IMR-90 (cell line): ENCODE results near the gene PLEKHA8. TPM values are rescaled to one million over a fixed set of nuclear protein-coding genes. Genes with fewer than 3 reads are reported as not detected.

Source experiments
- ATAC-seq: fragments of 200-7000 bp; cut with Tn5 transposase; 2 replicates; pipeline ENCODE4 v1.9.1; 2020; ENCODE audit warnings: low read depth, mild to moderate bottlenecking, moderate library complexity
- BruUV-seq: library from RNA; stranded (reverse); fragments of 400-500 nt; replicated peaks from 2 replicates; lab custom pipeline; 2021; lab: Mats Ljungman, UMichigan
- CTCF ChIA-PET: fragments of 300-600 bp; formaldehyde crosslinking; extraction: SDS; loops from one replicate; lab custom pipeline; 2021; ENCODE audit warnings: antibody characterized with exemption; lab: Yijun Ruan, JAX
- POLR2A ChIA-PET: fragments of 300-600 bp; sonication (Branson Sonifier 250); formaldehyde crosslinking; loops from one replicate; lab custom pipeline; 2022; ENCODE audit warnings: antibody characterized with exemption; ENCODE audit not compliant: unreplicated experiment; lab: Charles Lee
- DNase-seq: peaks from one replicate; pipeline ENCODE4 v3.0.0; 2013
- H2AFZ ChIP-seq: replicated peaks from 2 replicates; pipeline ENCODE3; 2013; ENCODE audit warnings: low read length, mild to moderate bottlenecking; ENCODE audit not compliant: poor library complexity
- H2AK5ac ChIP-seq: 2 replicates; pipeline ENCODE4 v1.6.1; 2013; ENCODE audit warnings: low read depth, low read length, inconsistent platforms
- H2AK9ac ChIP-seq: replicated peaks from 2 replicates; pipeline ENCODE3; 2013; ENCODE audit warnings: mild to moderate bottlenecking, low read depth, low read length, moderate library complexity; ENCODE audit not compliant: poor library complexity
- H2BK120ac ChIP-seq: 2 replicates; pipeline ENCODE4 v1.6.1; 2013; ENCODE audit warnings: low read depth, low read length, inconsistent platforms
- H2BK15ac ChIP-seq: 3 replicates; pipeline ENCODE4 v1.6.1; 2013; ENCODE audit warnings: low read depth, low read length, inconsistent platforms
- H2BK20ac ChIP-seq: 2 replicates; pipeline ENCODE4 v1.6.1; 2013; ENCODE audit warnings: low read depth, mild to moderate bottlenecking, inconsistent platforms, low read length, moderate library complexity
- H2BK5ac ChIP-seq: 2 replicates; pipeline ENCODE4 v1.6.1; 2013; ENCODE audit warnings: mild to moderate bottlenecking, low read depth, low read length, inconsistent platforms; ENCODE audit not compliant: poor library complexity, severe bottlenecking
- H3K14ac ChIP-seq: replicated peaks from 2 replicates; pipeline ENCODE4 v1.6.1; 2013; ENCODE audit warnings: low read depth, low read length, inconsistent platforms
- H3K18ac ChIP-seq: 2 replicates; pipeline ENCODE4 v1.6.1; 2013; ENCODE audit warnings: low read depth, low read length, control low read depth
- H3K23ac ChIP-seq: 2 replicates; pipeline ENCODE4 v1.6.1; 2013; ENCODE audit warnings: low read depth, low read length, inconsistent platforms
- H3K27ac ChIP-seq: 2 replicates; pipeline ENCODE4 v1.5.1; 2013; ENCODE audit warnings: mild to moderate bottlenecking, control low read depth, low read length; ENCODE audit not compliant: insufficient read depth
- H3K27me3 ChIP-seq: 2 replicates; pipeline ENCODE4 v1.6.1; 2013; ENCODE audit warnings: low read length; ENCODE audit not compliant: control insufficient read depth, insufficient read depth
- H3K36me3 ChIP-seq: 2 replicates; pipeline ENCODE4 v1.6.1; 2013; ENCODE audit warnings: low read length, mixed read lengths; ENCODE audit not compliant: control insufficient read depth, insufficient read depth
- H3K4ac ChIP-seq: 2 replicates; pipeline ENCODE4 v1.6.1; 2013; ENCODE audit warnings: low read depth, low read length, inconsistent platforms
- H3K4me1 ChIP-seq: 2 replicates; pipeline ENCODE4 v1.6.1; 2013; ENCODE audit warnings: low read length, mixed read lengths; ENCODE audit not compliant: control insufficient read depth, insufficient read depth
- H3K4me2 ChIP-seq: 2 replicates; pipeline ENCODE4 v1.6.1; 2013; ENCODE audit warnings: low read depth, mild to moderate bottlenecking, control low read depth, low read length, moderate library complexity
- H3K4me3 ChIP-seq: 2 replicates; pipeline ENCODE4 v1.5.1; 2013; ENCODE audit warnings: low read depth, mild to moderate bottlenecking, control low read depth, low read length, moderate library complexity; ENCODE audit not compliant: insufficient read depth
- H3K56ac ChIP-seq: 2 replicates; pipeline ENCODE4 v1.6.1; 2013; ENCODE audit warnings: low read length, inconsistent platforms; ENCODE audit not compliant: insufficient read depth; ENCODE audit errors: extremely low read depth
- H3K79me1 ChIP-seq, 2 experiments: 2 replicates each; pipeline ENCODE4 v1.6.1; 2013; ENCODE audit warnings: low read length in 2 of 2, inconsistent platforms in 1 of 2, low read depth in 1 of 2
- H3K9ac ChIP-seq: 2 replicates; pipeline ENCODE4 v1.6.1; 2013; ENCODE audit warnings: low read depth, low read length, control low read depth
- H3K9me1 ChIP-seq: 2 replicates; pipeline ENCODE4 v1.6.1; 2013; ENCODE audit warnings: low read length, inconsistent platforms; ENCODE audit not compliant: insufficient read depth
- H3K9me3 ChIP-seq: 2 replicates; pipeline ENCODE4 v1.6.1; 2013; ENCODE audit warnings: low read length; ENCODE audit not compliant: control insufficient read depth, insufficient read depth
- H4K20me1 ChIP-seq: 2 replicates; pipeline ENCODE4 v1.6.1; 2013; ENCODE audit warnings: low read length, inconsistent platforms; ENCODE audit not compliant: insufficient read depth
- H4K5ac ChIP-seq: 2 replicates; pipeline ENCODE4 v1.6.1; 2013; ENCODE audit warnings: mild to moderate bottlenecking, low read depth, low read length, control low read depth
- H4K8ac ChIP-seq, 2 experiments: 2 replicates each; pipeline ENCODE4 v1.6.1; 2013; ENCODE audit warnings: low read depth in 2 of 2, low read length in 2 of 2, control low read depth in 1 of 2, inconsistent platforms in 1 of 2
- H4K91ac ChIP-seq: 2 replicates; pipeline ENCODE4 v1.6.1; 2013; ENCODE audit warnings: low read depth, low read length, inconsistent platforms; ENCODE audit not compliant: insufficient read depth
- CEBPB ChIP-seq: IDR thresholded peaks from 2 replicates; pipeline ENCODE4 v1.6.1; 2012; ENCODE audit warnings: low read depth, low read length, improper control_type of control experiment
- CHD1 ChIP-seq: IDR thresholded peaks from 2 replicates; pipeline ENCODE4 v1.6.1; 2012; ENCODE audit warnings: low read depth, low read length, improper control_type of control experiment
- FOS ChIP-seq: fragments of 150-350 bp; IDR thresholded peaks from 2 replicates; pipeline ENCODE4 v1.6.1; 2016; ENCODE audit warnings: low read depth, low read length
- POLR2A ChIP-seq: IDR thresholded peaks from 2 replicates; pipeline ENCODE4 v1.6.1; 2012; ENCODE audit warnings: mild to moderate bottlenecking, low read depth, low read length
- WGBS, 2 experiments: methylation state at CpG; one replicate each; pipeline versions ENCODE4 v1.1.5 to v1.1.7; 2013; ENCODE audit warnings: missing lambda C conversion rate in 2 of 2; ENCODE audit not compliant: insufficient read length in 1 of 2; ENCODE audit errors: extremely low coverage in 2 of 2; 5-methylcytosine and 5-hydroxymethylcytosine counted together
- dilution Hi-C: fragments of 300-500 bp; cut with HindIII; formaldehyde crosslinking; loops from one replicate; pipeline ENCODE4 v1.14.3; 2018; ENCODE audit warnings: low sequenced_read_pairs; ENCODE audit not compliant: unreplicated experiment
- in situ Hi-C: fragments of 300-500 bp; cut with MboI; formaldehyde crosslinking; loops from 3 replicates; pipeline ENCODE4 v1.14.3; 2019; ENCODE audit warnings: low sequenced_read_pairs, inconsistent platforms, mixed read lengths
- intact Hi-C: fragments of 100-400 bp; cut with micrococcal nuclease; formaldehyde crosslinking; loops from 2 replicates; pipeline ENCODE4 v1.10.0; 2022
- polyA plus RNA-seq, 3 experiments: library from polyadenylated mRNA; depleted of rRNA; stranded (reverse); fragments of >200 nt; gene quantifications; 2 replicates each; pipeline ENCODE4 v1.2.3, GENCODE V29; 2012; ENCODE audit warnings: low replicate concordance in 1 of 3
- total RNA-seq: library from RNA; depleted of rRNA; stranded (reverse); fragments of >200 nt; gene quantifications from 2 replicates; pipeline ENCODE4 v1.2.3, GENCODE V29; 2012
- TF ChIP-seq, protein P1 (sequence below): conservative IDR thresholded peaks from 2 replicates; pipeline ENCODE4 v1.5.1; 2012; ENCODE audit warnings: mild to moderate bottlenecking, low read depth, low read length, improper control_type of control experiment

The PLEKHA8 gene
- total and polyA plus RNA-seq, 2 of the 4 experiments (the other 2 are of a cell fraction): 3.6 to 9.7 TPM

DNA sequence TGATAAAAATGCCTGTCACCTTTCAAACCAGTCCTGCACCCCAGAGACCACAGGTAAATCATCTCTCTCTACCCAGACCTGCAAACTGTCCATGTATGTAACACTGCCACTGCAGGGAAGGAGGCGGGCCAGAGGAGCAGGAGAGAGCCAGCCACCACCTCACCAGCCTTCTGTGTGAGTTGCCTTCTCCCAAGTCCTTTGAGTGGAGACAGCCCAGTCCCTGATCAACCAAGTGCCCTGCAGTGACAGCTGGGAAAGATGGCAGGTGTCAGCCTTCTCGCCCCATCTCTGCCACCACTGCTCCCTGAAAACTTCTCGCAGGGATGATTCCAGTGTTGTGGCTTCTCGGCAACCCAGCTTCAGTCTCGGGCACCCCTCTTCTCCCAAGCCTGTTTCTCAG, 149.0 kb downstream of the PLEKHA8 start:
- Histone ChIP-seq H3K9me3 (no peaks in the 10 kb centered on the region), H2BK20ac (no peak overlapping the region), H3K18ac (no peak overlapping the region), H3K23ac (no peak overlapping the region), H2AK5ac (no peak overlapping the region), H4K5ac (no peak overlapping the region), H3K9me1 (peaks cover 3% of the 10 kb centered on the region; the same call in 1 of the 2 replicates), H3K36me3 (no peaks in the 10 kb centered on the region), H3K56ac (no peak overlapping the region), H2BK120ac (no peak overlapping the region), H4K91ac (no peak overlapping the region), H3K4ac (no peak overlapping the region), H2AFZ (no peak overlapping the region), H2AK9ac (no peak overlapping the region), H3K4me2 (no peak overlapping the region), H3K27ac (no peak overlapping the region), H3K9ac (no peak overlapping the region), H3K79me1 (no peaks in the 10 kb centered on the region), H3K14ac (no peak overlapping the region), H3K4me3 (no peak overlapping the region), H3K27me3 (no peaks in the 10 kb centered on the region), H4K8ac (no peak overlapping the region), H4K20me1 (0 out of 2 replicates have a peak, but pooled peaks cover 3% of the 10 kb centered on the region), H3K4me1 (peaks cover 12% of the 10 kb centered on the region), H2BK5ac (no peak overlapping the region), H2BK15ac (no peak overlapping the region)
- BruUV-seq: no TSS peak
- ChIA-PET CTCF (no interaction called here), POLR2A (no interaction called here)
- ATAC-seq: no peak
- TF ChIP-seq CHD1: no peak
- no peak for TF ChIP-seq POLR2A
- TF ChIP-seq FOS: no peak
- TF ChIP-seq CEBPB: no peak
- TF ChIP-seq, protein P1, sequence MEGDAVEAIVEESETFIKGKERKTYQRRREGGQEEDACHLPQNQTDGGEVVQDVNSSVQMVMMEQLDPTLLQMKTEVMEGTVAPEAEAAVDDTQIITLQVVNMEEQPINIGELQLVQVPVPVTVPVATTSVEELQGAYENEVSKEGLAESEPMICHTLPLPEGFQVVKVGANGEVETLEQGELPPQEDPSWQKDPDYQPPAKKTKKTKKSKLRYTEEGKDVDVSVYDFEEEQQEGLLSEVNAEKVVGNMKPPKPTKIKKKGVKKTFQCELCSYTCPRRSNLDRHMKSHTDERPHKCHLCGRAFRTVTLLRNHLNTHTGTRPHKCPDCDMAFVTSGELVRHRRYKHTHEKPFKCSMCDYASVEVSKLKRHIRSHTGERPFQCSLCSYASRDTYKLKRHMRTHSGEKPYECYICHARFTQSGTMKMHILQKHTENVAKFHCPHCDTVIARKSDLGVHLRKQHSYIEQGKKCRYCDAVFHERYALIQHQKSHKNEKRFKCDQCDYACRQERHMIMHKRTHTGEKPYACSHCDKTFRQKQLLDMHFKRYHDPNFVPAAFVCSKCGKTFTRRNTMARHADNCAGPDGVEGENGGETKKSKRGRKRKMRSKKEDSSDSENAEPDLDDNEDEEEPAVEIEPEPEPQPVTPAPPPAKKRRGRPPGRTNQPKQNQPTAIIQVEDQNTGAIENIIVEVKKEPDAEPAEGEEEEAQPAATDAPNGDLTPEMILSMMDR: no peak
- dilution Hi-C loops: no loop called here
- no peak for DNase-seq
- in situ Hi-C loops: no loop called here
- intact Hi-C loops: no loop called here
- no CpG with 5 or more reads among the region's 5 CpGs for WGBS, 2 experiments
